Nasal cavity respiratory epithelium epithelial cell of viscerocranial mucosa (primary cell): ENCODE measurements around the gene FUS. TPM values are rescaled to one million over a fixed set of nuclear protein-coding genes. Genes with fewer than 3 reads are reported as not detected.

Source experiments
- total RNA-seq: library from RNA; depleted of rRNA; stranded (reverse); fragments of >200 nt; gene quantifications from 2 replicates; pipeline ENCODE4 v1.2.3, GENCODE V29; 2014

Gene FUS
- total RNA-seq: 17.8 and 42.6 TPM in 2 replicates

DNA sequence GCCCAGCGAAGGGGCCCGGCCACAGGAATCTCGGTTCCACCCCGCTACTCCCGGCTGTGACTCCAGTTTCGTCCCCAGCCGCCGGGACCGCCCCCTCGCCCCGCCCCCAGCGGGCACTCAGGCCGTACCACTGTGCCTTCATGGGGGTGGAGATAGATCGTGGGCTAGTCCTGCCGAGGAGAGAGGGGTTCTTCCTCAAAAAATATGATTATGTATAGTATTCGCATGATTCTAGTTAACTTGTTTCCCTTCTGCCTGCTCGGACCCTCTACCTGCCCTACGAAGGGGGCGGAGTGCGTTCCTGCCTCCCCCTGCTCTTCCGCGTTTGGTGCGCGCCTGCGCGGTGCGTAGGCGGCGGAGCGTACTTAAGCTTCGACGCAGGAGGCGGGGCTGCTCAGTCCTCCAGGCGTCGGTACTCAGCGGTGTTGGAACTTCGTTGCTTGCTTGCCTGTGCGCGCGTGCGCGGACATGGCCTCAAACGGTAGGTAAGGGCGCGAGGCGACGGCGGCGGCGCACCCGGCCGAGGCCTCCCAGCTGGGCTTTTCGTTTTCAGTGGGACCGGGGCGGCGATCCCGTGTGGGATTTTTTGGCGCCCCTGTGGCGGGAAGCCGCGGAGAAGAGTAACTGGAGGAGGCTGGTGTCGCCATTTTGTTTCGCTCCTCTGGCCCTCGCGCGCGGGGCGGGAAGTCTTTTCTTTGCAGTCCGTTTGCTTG is at the start of gene FUS:
FUS (plus strand) TSS at position 393 of the 713 bp plus-strand sequence; CDS start at position 469, 76 bp downstream.

DNA sequence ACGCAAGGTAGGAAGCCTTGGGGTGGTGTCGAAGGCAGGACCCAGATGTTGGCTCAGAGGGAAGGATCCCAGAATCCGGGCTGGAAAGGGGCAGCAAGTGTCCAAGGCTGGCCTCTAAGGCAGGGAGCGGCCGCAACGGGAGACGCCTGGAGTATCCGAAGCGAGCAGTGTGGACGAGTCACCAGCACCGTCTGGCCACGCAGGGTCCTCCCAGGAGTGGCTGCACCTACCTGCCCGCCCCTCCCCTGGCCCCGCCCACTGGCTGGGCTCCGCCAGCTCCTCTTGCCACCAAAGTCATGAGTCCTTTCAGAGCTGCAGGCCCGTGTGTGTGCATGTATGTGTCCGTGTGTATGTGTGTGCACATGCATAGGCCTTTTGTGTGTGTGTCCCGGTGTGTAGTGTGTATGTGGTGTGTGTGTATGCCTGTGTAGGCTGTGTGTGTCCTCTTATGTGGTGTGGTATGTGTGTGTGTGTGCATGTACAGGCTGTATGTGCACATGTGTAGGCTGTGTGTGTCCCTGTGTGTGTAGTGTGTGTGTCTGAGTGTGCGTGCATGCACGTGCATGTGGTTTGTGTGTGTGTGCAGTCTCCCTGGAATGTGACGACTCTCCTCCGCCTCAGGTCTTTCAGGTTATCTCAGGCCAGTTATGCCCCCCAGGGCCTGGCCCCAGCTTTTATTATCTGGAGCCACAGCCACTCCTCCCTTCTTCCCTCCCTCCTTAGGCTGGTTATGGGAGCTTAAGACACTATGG is 44.2 kb upstream of the FUS start, which contains the start of gene PRSS8:
PRSS8 (minus strand) TSS at position 193 of the 752 bp plus-strand sequence. CDS start 229 bp downstream, outside the sequence.

DNA sequence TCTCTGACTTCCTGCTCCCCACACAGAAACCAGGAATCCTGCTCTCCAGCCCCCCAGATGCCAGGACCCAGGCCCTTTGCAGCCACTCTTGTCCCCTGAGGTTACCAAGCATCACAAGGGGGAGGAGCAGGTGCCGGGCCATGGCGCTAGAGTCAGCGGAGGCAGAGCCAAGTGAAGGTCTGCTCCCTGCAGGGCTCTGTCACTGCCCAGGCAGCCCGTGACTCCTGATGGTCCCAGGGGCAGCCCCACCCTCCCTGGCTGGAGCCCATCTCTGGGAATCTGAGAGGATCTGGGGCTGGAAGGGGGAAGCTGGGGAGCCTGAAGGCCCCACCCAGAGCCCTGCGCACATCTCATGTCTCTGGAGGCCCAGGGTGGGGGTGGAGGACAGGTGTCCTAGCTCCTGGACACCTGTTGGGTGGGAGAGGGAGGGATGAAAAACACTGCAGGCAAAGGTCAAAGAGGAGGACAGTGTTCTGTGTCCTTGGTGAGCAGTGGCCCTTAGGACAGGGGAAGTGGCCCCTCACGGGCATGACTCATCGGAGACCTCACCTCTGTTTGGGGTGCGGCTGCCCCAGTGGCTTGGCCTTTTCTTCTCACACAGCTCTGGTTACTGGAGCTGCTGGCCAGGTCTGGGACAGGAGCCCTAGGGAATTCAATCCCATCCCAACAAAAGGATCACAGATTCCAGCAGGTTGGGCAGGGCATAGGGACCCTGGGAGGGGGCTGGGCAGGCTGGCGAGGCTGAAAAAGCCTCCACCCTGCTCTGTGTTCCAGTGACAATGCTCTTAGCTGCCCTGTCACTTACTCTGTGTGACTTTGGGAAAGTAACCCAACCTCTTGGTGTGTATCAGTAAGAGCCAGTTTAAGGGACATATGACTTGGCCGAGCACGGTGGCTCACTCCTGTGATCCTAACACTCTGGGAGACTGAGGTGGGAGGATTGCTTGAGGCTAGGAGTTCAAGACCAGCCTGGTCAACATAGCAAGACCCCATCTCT is 29.7 kb upstream of the FUS start, which contains the start of gene PRSS36:
PRSS36 (minus strand) TSS at position 173 of the 997 bp plus-strand sequence; CDS start at position 142, 31 bp downstream.

GRCh38 chr16:31202414-31203375 is 22.8 kb downstream of the FUS start, which contains the start of gene PYCARD:
PYCARD (minus strand) TSS chr16:31202760; CDS start chr16:31202690, 70 bp downstream.

GRCh38 chr16:31213877-31214707 is 34.2 kb downstream of the FUS start, which contains the start of gene TRIM72:
TRIM72 (plus strand) TSS chr16:31214119; CDS start chr16:31214739, 620 bp downstream.

GRCh38 chr16:31216422-31217135 is 36.6 kb downstream of the FUS start, which contains the start of gene PYDC1:
PYDC1 (minus strand) TSS chr16:31217135; CDS start chr16:31217028, 107 bp downstream.

Other genes with a start within 250 kb of the FUS start
- 14.0 and 33.7 TPM in 2 replicates for gene ORAI3, start 231.1 kb upstream of the FUS start, total RNA-seq
- gene SETD1A, start 222.4 kb upstream of the FUS start, total RNA-seq: 1.4 and 6.9 TPM in 2 replicates
- gene HSD3B7, start 194.9 kb upstream of the FUS start, total RNA-seq: 4.1 and 4.7 TPM in 2 replicates
- gene STX1B, start 169.5 kb upstream of the FUS start, total RNA-seq: under 0.01 and 0.07 TPM in 2 replicates
- 12.0 and 24.3 TPM in 2 replicates for gene STX4, start 146.6 kb upstream of the FUS start, total RNA-seq
- gene ZNF668, start 105.9 kb upstream of the FUS start, total RNA-seq: 7.2 and 7.5 TPM in 2 replicates
- gene ZNF646, start 105.7 kb upstream of the FUS start, total RNA-seq: 11.3 and 19.6 TPM in 2 replicates
- 0.34 and 1.6 TPM in 2 replicates for gene PRSS53, start 91.2 kb upstream of the FUS start, total RNA-seq
- gene VKORC1, start 85.3 kb upstream of the FUS start, total RNA-seq: 27.0 and 29.0 TPM in 2 replicates
- 7.2 and 18.7 TPM in 2 replicates for gene BCKDK, start 71.8 kb upstream of the FUS start, total RNA-seq
- 36.2 and 45.3 TPM in 2 replicates for gene KAT8, start 62.5 kb upstream of the FUS start, total RNA-seq
- 31.1 and 54.2 TPM in 2 replicates for gene PRSS8, start 44.4 kb upstream of the FUS start, total RNA-seq
- gene PRSS36, start 30.1 kb upstream of the FUS start, total RNA-seq: 0.34 and 0.85 TPM in 2 replicates
- 56.4 and 92.7 TPM in 2 replicates for gene PYCARD, start 22.6 kb downstream of the FUS start, total RNA-seq
- under 0.01 TPM in 1 of 2 replicates, not detected in the other for gene TRIM72, start 34.0 kb downstream of the FUS start, total RNA-seq
- not detected in 2 replicates for gene PYDC1, start 37.0 kb downstream of the FUS start, total RNA-seq
- 0.57 TPM in 1 of 2 replicates, not detected in the other for gene ITGAM, start 79.8 kb downstream of the FUS start, total RNA-seq
- under 0.01 TPM in 1 of 2 replicates, not detected in the other for gene ITGAX, start 175.0 kb downstream of the FUS start, total RNA-seq
- not detected in 2 replicates for gene ITGAD, start 213.2 kb downstream of the FUS start, total RNA-seq
- not detected in 2 replicates for gene COX6A2, start 248.2 kb downstream of the FUS start, total RNA-seq